Astrocyte (in vitro differentiated cells and primary cell): ENCODE data around the gene VWA8. TPM values are rescaled to one million over a fixed set of nuclear protein-coding genes. Genes with fewer than 3 reads are reported as not detected.

ENCODE experiments used
- DNase-seq: peaks from one replicate; pipeline ENCODE4 v3.0.0-alpha.2; 2010; ENCODE audit warnings: low read depth
- FAIRE-seq: peaks from 2 replicates; lab custom pipeline; 2011; peaks lifted over from hg19 to GRCh38; lab: Jason Lieb, UNC
- H2AFZ ChIP-seq: 2 replicates; pipeline ENCODE4 v1.6.0; 2012; ENCODE audit warnings: low read depth, low read length, inconsistent platforms
- H3K27ac ChIP-seq: 2 replicates; pipeline ENCODE4 v1.5.1; 2011; ENCODE audit warnings: low read depth, low read length, inconsistent platforms
- H3K27me3 ChIP-seq: 2 replicates; pipeline ENCODE4 v1.6.0; 2011; ENCODE audit warnings: low read length, inconsistent platforms; ENCODE audit not compliant: insufficient read depth
- H3K36me3 ChIP-seq: 2 replicates; pipeline ENCODE4 v1.5.1; 2011; ENCODE audit warnings: low read length, inconsistent platforms; ENCODE audit not compliant: insufficient read depth
- H3K4me1 ChIP-seq: 2 replicates; pipeline ENCODE4 v1.5.1; 2011; ENCODE audit warnings: low read length, inconsistent platforms; ENCODE audit not compliant: insufficient read depth
- H3K4me2 ChIP-seq: 2 replicates; pipeline ENCODE4 v1.6.0; 2012; ENCODE audit warnings: low read length, inconsistent platforms
- H3K4me3 ChIP-seq: 2 replicates; pipeline ENCODE4 v1.5.1; 2011; ENCODE audit warnings: low read depth, mild to moderate bottlenecking, low read length, inconsistent platforms; ENCODE audit not compliant: insufficient read depth
- H3K79me2 ChIP-seq: 2 replicates; pipeline ENCODE4 v1.6.0; 2012; ENCODE audit warnings: mild to moderate bottlenecking, low read length, inconsistent platforms; ENCODE audit not compliant: insufficient read depth
- H3K9ac ChIP-seq: 2 replicates; pipeline ENCODE4 v1.6.0; 2012; ENCODE audit warnings: mild to moderate bottlenecking, low read length, inconsistent platforms
- H3K9me3 ChIP-seq: 2 replicates; pipeline ENCODE4 v1.5.1; 2012; ENCODE audit warnings: low read depth, mild to moderate bottlenecking, low read length, inconsistent platforms; ENCODE audit not compliant: insufficient read depth
- H4K20me1 ChIP-seq: 2 replicates; pipeline ENCODE4 v1.6.0; 2012; ENCODE audit warnings: low read length, inconsistent platforms; ENCODE audit not compliant: insufficient read depth
- H3K27ac Mint-ChIP-seq: one replicate; pipeline ENCODE4 v1.8.0; 2021; ENCODE audit warnings: mild to moderate bottlenecking, mixed read lengths; ENCODE audit not compliant: unreplicated experiment
- H3K27me3 Mint-ChIP-seq: one replicate; pipeline ENCODE4 v1.8.0; 2021; ENCODE audit warnings: low read depth, mixed read lengths; ENCODE audit not compliant: unreplicated experiment
- H3K36me3 Mint-ChIP-seq: one replicate; pipeline ENCODE4 v1.8.0; 2021; ENCODE audit warnings: low read depth, mixed read lengths; ENCODE audit not compliant: unreplicated experiment
- H3K4me1 Mint-ChIP-seq: one replicate; pipeline ENCODE4 v1.8.0; 2021; ENCODE audit warnings: low read depth, mixed read lengths; ENCODE audit not compliant: unreplicated experiment
- H3K4me3 Mint-ChIP-seq: one replicate; pipeline ENCODE4 v1.8.0; 2021; ENCODE audit warnings: mild to moderate bottlenecking, moderate library complexity, mixed read lengths; ENCODE audit not compliant: unreplicated experiment
- H3K9me3 Mint-ChIP-seq: one replicate; pipeline ENCODE4 v1.8.0; 2021; ENCODE audit warnings: mild to moderate bottlenecking, mixed read lengths; ENCODE audit not compliant: unreplicated experiment
- EZH2 ChIP-seq: IDR thresholded peaks from 2 replicates; pipeline ENCODE4 v1.6.1; 2012; ENCODE audit warnings: mild to moderate bottlenecking, low read length, inconsistent platforms; ENCODE audit not compliant: insufficient read depth
- total RNA-seq: library from RNA; stranded (reverse); gene quantifications from 2 replicates; pipeline ENCODE4 v1.2.1, GENCODE V29; 2021
- TF ChIP-seq, protein P1 (sequence below): IDR thresholded peaks from 2 replicates; pipeline ENCODE4 v1.5.1; 2011; ENCODE audit warnings: low read depth, mild to moderate bottlenecking, inconsistent platforms, low read length, moderate library complexity; ENCODE audit not compliant: insufficient read depth

The VWA8 gene
- total RNA-seq, 1 donor from 2014 or later, result 15.6 TPM

DNA sequence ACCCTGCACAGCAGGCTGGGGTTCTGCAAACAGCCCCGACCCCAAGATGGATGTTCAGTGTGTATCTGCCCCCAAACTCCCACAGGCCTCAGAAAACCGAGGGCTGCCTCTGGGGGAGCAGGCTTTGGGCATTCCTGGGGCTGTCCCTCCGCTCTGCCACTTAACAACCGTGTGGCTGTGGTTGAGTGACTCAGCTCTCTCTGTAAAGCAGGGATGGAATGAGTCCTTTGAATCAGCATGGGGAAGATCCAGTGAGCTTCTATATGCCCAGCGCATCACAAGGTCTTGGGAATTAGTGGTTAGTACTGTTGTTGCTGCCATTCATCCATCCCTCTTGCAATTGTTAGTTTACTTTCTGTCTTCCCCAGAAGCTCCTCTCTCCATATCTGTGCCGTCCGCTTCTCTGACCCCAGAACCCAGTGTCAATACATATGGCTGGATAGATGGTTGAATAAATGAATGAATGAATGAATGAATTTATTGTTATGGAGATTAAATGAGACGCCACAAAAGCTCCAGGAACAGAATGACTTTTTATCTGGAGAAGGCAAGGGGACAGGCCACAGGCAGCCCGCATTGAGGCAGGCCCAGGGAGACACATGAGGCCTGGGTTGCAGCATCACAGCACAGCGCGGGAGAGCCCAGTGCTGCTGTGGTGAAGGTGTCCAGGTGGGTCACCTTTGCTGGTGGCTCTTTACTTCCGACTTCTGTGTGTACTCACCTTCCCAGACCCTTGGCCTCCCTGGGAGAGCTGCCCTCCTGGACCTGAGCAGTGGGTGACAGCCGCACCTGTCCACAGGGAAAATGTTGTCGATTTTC is 414.3 kb downstream of the VWA8 start:
- Histone ChIP-seq H2AFZ (no peak overlapping the region), H3K36me3 (no peaks in the 10 kb centered on the region), H3K4me3 (no peak overlapping the region), H3K27me3 (peaks cover 2% of the 10 kb centered on the region), H3K27ac (peak overlapping the region; percentile 42), H3K9ac (peak overlapping the region; percentile 35), H3K4me1 (peaks cover 25% of the 10 kb centered on the region), H3K4me2 (peak overlapping the region; percentile 58), H3K79me2 (no peaks in the 10 kb centered on the region), H3K9me3 (peaks cover 3% of the 10 kb centered on the region), H4K20me1 (no peaks in the 10 kb centered on the region)
- no peak for TF ChIP-seq EZH2
- TF ChIP-seq, protein P1, sequence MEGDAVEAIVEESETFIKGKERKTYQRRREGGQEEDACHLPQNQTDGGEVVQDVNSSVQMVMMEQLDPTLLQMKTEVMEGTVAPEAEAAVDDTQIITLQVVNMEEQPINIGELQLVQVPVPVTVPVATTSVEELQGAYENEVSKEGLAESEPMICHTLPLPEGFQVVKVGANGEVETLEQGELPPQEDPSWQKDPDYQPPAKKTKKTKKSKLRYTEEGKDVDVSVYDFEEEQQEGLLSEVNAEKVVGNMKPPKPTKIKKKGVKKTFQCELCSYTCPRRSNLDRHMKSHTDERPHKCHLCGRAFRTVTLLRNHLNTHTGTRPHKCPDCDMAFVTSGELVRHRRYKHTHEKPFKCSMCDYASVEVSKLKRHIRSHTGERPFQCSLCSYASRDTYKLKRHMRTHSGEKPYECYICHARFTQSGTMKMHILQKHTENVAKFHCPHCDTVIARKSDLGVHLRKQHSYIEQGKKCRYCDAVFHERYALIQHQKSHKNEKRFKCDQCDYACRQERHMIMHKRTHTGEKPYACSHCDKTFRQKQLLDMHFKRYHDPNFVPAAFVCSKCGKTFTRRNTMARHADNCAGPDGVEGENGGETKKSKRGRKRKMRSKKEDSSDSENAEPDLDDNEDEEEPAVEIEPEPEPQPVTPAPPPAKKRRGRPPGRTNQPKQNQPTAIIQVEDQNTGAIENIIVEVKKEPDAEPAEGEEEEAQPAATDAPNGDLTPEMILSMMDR, result no peak
- H3K27me3 Mint-ChIP-seq, result peaks cover 26% of the 10 kb centered on the region
- peaks cover 40% of the 10 kb centered on the region for H3K4me1 Mint-ChIP-seq
- peak overlapping the region; percentile 12 for H3K27ac Mint-ChIP-seq
- peak; percentile 93 for DNase-seq
- FAIRE-seq, result peak; percentile 99
- H3K4me3 Mint-ChIP-seq, result no peak overlapping the region
- H3K36me3 Mint-ChIP-seq, result peaks cover 3% of the 10 kb centered on the region
- peaks cover 5% of the 10 kb centered on the region for H3K9me3 Mint-ChIP-seq

DNA sequence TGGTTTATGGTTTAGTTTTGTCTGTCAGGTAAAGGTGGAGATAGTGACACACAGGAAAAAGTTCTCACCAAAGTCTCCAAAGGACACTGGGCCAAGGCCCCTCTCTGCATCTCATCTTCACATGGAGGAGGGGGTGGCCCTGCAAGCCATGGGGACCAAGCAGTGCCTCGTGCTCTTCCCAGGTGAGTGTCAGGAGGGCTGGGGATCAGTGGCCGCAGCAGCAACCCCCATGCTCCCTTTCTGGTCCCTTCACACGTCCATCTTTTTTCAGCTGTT is 415.5 kb downstream of the VWA8 start:
- Mint-ChIP-seq H3K27me3 (peaks cover 19% of the 10 kb centered on the region), H3K27ac (peak overlapping the region; percentile 30), H3K4me3 (no peak overlapping the region), H3K4me1 (peaks cover 40% of the 10 kb centered on the region), H3K36me3 (peaks cover 3% of the 10 kb centered on the region), H3K9me3 (peaks cover 8% of the 10 kb centered on the region)
- H3K36me3 ChIP-seq, result no peaks in the 10 kb centered on the region
- no peak for DNase-seq
- H2AFZ ChIP-seq, result no peak overlapping the region
- no peak for FAIRE-seq
- peaks cover 3% of the 10 kb centered on the region for H3K9me3 ChIP-seq
- peak overlapping the region; percentile 58 for H3K4me2 ChIP-seq
- no peak overlapping the region for H3K9ac ChIP-seq
- no peaks in the 10 kb centered on the region for H4K20me1 ChIP-seq
- H3K79me2 ChIP-seq, result no peaks in the 10 kb centered on the region
- no peak overlapping the region for H3K4me3 ChIP-seq
- peaks cover 5% of the 10 kb centered on the region for H3K27me3 ChIP-seq
- peaks cover 25% of the 10 kb centered on the region for H3K4me1 ChIP-seq
- H3K27ac ChIP-seq, result no peak overlapping the region
- TF ChIP-seq, protein P1, result no peak
- TF ChIP-seq EZH2, result no peak
